GM23338 (cell line): Measurements from ENCODE around the gene MGAT5. TPM values are rescaled to one million over a fixed set of nuclear protein-coding genes. Genes with fewer than 3 reads are reported as not detected.

Experiments
- ATAC-seq: fragments of 200-7000 bp; cut with Tn5 transposase; 3 replicates; pipeline ENCODE4 v1.9.1; 2020
- DNase-seq: peaks from one replicate; pipeline ENCODE4 v3.0.0-alpha.2; 2015; ENCODE audit warnings: low spot score
- H2AFZ ChIP-seq: fragments of 200-600 bp; sonication (generic); 2 replicates; pipeline ENCODE4 v1.8.0; 2016; ENCODE audit warnings: antibody characterized with exemption, mild to moderate bottlenecking, moderate library complexity
- H3F3A ChIP-seq: fragments of 200-600 bp; sonication (generic); replicated peaks from 2 replicates; pipeline ENCODE4 v1.8.0; 2017; ENCODE audit warnings: antibody characterized with exemption, mixed run types, low read depth
- H3K27ac ChIP-seq: fragments of 200-600 bp; sonication (generic); 2 replicates; pipeline ENCODE4 v1.6.1; 2016; ENCODE audit warnings: low read depth
- H3K27me3 ChIP-seq: fragments of 200-600 bp; sonication (generic); 2 replicates; pipeline ENCODE4 v1.8.0; 2016; ENCODE audit warnings: mild to moderate bottlenecking, mixed run types, moderate library complexity; ENCODE audit not compliant: insufficient read depth
- H3K36me3 ChIP-seq: fragments of 200-600 bp; sonication (generic); 2 replicates; pipeline ENCODE4 v1.8.0; 2016; ENCODE audit warnings: mild to moderate bottlenecking; ENCODE audit not compliant: insufficient read depth
- H3K4me1 ChIP-seq: fragments of 200-600 bp; sonication (generic); 2 replicates; pipeline ENCODE4 v1.8.0; 2016; ENCODE audit warnings: mild to moderate bottlenecking, moderate library complexity; ENCODE audit not compliant: insufficient read depth
- H3K4me2 ChIP-seq: fragments of 200-600 bp; sonication (generic); 2 replicates; pipeline ENCODE4 v1.7.1; 2017; ENCODE audit warnings: mixed run types
- H3K4me3 ChIP-seq: fragments of 200-600 bp; sonication (generic); 2 replicates; pipeline ENCODE4 v1.6.1; 2016; ENCODE audit warnings: mixed run types
- H3K79me2 ChIP-seq: fragments of 200-600 bp; sonication (generic); replicated peaks from 2 replicates; pipeline ENCODE4 v1.8.0; 2017; ENCODE audit warnings: mild to moderate bottlenecking; ENCODE audit not compliant: insufficient read depth
- H3K9me2 ChIP-seq: fragments of 200-600 bp; sonication (generic); 2 replicates; pipeline ENCODE4 v1.8.0; 2017; ENCODE audit not compliant: insufficient read depth
- H4K20me1 ChIP-seq: fragments of 200-600 bp; sonication (generic); replicated peaks from 2 replicates; pipeline ENCODE4 v1.8.0; 2017; ENCODE audit warnings: mild to moderate bottlenecking; ENCODE audit not compliant: insufficient read depth
- H3K27ac Mint-ChIP-seq: 2 replicates; pipeline ENCODE4 v1.8.0; 2020; ENCODE audit warnings: inconsistent platforms, mild to moderate bottlenecking, moderate library complexity, mixed read lengths
- H3K27me3 Mint-ChIP-seq: 3 replicates; pipeline ENCODE4 v1.8.0; 2022; ENCODE audit warnings: low read depth, mild to moderate bottlenecking, moderate library complexity, mixed read lengths, inconsistent platforms; ENCODE audit not compliant: insufficient read depth, poor library complexity
- H3K36me3 Mint-ChIP-seq: 3 replicates; pipeline ENCODE4 v1.8.0; 2021; ENCODE audit warnings: low read depth, mild to moderate bottlenecking, inconsistent platforms, moderate library complexity, mixed read lengths
- H3K4me1 Mint-ChIP-seq: 3 replicates; pipeline ENCODE4 v1.8.0; 2020; ENCODE audit warnings: mild to moderate bottlenecking, inconsistent platforms, mixed read lengths
- H3K4me3 Mint-ChIP-seq: 3 replicates; pipeline ENCODE4 v1.8.0; 2021; ENCODE audit warnings: moderate library complexity, mild to moderate bottlenecking, inconsistent platforms, mixed read lengths
- H3K9me3 Mint-ChIP-seq: 3 replicates; pipeline ENCODE4 v1.8.0; 2020; ENCODE audit warnings: moderate library complexity, mild to moderate bottlenecking, inconsistent platforms, mixed read lengths
- CTCF ChIP-seq, 2 experiments: fragments of 200-600 bp in 1 of 2; sonication (generic) in 1 of 2; conservative IDR thresholded peaks; 2 replicates each; pipeline versions ENCODE4 v1.5.1 to v1.6.1; 2016 to 2017; ENCODE audit warnings: antibody characterized with exemption in 2 of 2, low read depth in 2 of 2, mild to moderate bottlenecking in 2 of 2, moderate library complexity in 1 of 2
- ETS1 ChIP-seq: IDR thresholded peaks from 2 replicates; pipeline ENCODE4 v1.6.1; 2016; ENCODE audit warnings: antibody characterized with exemption
- EZH2 ChIP-seq: fragments of 200-600 bp; sonication (generic); IDR thresholded peaks from one replicate; pipeline ENCODE4 v1.8.0; 2017; ENCODE audit warnings: antibody characterized with exemption, mild to moderate bottlenecking, low read depth; ENCODE audit not compliant: unreplicated experiment
- EZH2phosphoT487 ChIP-seq: fragments of 200-600 bp; sonication (generic); IDR thresholded peaks from one replicate; pipeline ENCODE4 v1.8.1; 2018; ENCODE audit warnings: antibody characterized with exemption; ENCODE audit not compliant: unreplicated experiment
- POLR2AphosphoS5 ChIP-seq: IDR thresholded peaks from 2 replicates; pipeline ENCODE4 v1.6.1; 2016; ENCODE audit warnings: antibody characterized with exemption, low read depth
- REST ChIP-seq: IDR thresholded peaks from one replicate; pipeline ENCODE4 v1.6.1; 2018; ENCODE audit warnings: antibody characterized with exemption; ENCODE audit not compliant: unreplicated experiment
- STAT1 ChIP-seq: IDR thresholded peaks from one replicate; pipeline ENCODE4 v1.6.1; 2016; ENCODE audit warnings: antibody characterized with exemption; ENCODE audit not compliant: unreplicated experiment
- ZNF114 ChIP-seq: fragments of 250-450 bp; sonication (Bioruptor Pico); IDR thresholded peaks from 2 replicates; pipeline ENCODE4 v1.5.0; 2020; ENCODE audit warnings: mild to moderate bottlenecking, moderate library complexity
- ZNF331 ChIP-seq: fragments of 250-450 bp; sonication (Bioruptor Pico); IDR thresholded peaks from 2 replicates; pipeline ENCODE4 v1.5.0; 2020; ENCODE audit warnings: low read depth, mild to moderate bottlenecking, moderate library complexity
- ZNF462 ChIP-seq: fragments of 250-450 bp; sonication (Bioruptor Pico); IDR thresholded peaks from 2 replicates; pipeline ENCODE4 v1.5.0; 2020; ENCODE audit warnings: mild to moderate bottlenecking, moderate library complexity
- polyA plus RNA-seq: library from polyadenylated mRNA; unstranded; fragments of >200 nt; fragmentation: Nextera tagmentation; extraction: Ambion mirVana; gene quantifications from 2 replicates; pipeline ENCODE4 v1.2.1, GENCODE V29; 2016
- total RNA-seq: library from RNA; depleted of rRNA; stranded (reverse); fragments of >200 nt; shearing (Covaris generic); gene quantifications from 2 replicates; pipeline ENCODE4 v1.2.3, GENCODE V29; 2014

Gene MGAT5
- total and polyA plus RNA-seq, 2 experiments from 2014 or later, result 4.6 to 27.6 TPM

GRCh38 chr2:134433469-134433868 is 179.6 kb downstream of the MGAT5 start (continued):
- TF ChIP-seq ZNF462 (CRISPR knock-in tag) (no peak), EZH2 (no peak), POLR2AphosphoS5 (no peak), REST (no peak), EZH2phosphoT487 (no peak)

- peaks cover 17% of the 10 kb centered on the region for H3K27me3 Mint-ChIP-seq
- H3K36me3 ChIP-seq, result no peaks in the 10 kb centered on the region
- H3K4me1 ChIP-seq, result peaks cover 10% of the 10 kb centered on the region
- no peak overlapping the region for H3K4me3 Mint-ChIP-seq
- H3K9me3 Mint-ChIP-seq, result no peaks in the 10 kb centered on the region
- no peak for ATAC-seq
- H4K20me1 ChIP-seq, result peaks cover 12% of the 10 kb centered on the region
- H3K27ac Mint-ChIP-seq, result no peak overlapping the region
- peaks cover 38% of the 10 kb centered on the region for H3K27me3 ChIP-seq
- TF ChIP-seq EZH2phosphoT487 (no peak), STAT1 (no peak), ETS1 (no peak), EZH2 (no peak), ZNF331 (no peak), ZNF114 (CRISPR knock-in tag) (no peak), POLR2AphosphoS5 (no peak), CTCF (conservative IDR thresholded peaks at IDR 0.05; ENCODE audit: low read depth in 2 of 2) (no peak)
- H3K4me1 Mint-ChIP-seq, result peaks cover 17% of the 10 kb centered on the region
- H3K4me2 ChIP-seq, result no peak overlapping the region
- H3K9me2 ChIP-seq, result no peaks in the 10 kb centered on the region
- H2AFZ ChIP-seq, result no peak overlapping the region
- no peaks in the 10 kb centered on the region for H3K79me2 ChIP-seq
- no peaks in the 10 kb centered on the region for H3F3A ChIP-seq
- H3K36me3 Mint-ChIP-seq, result peaks cover 2% of the 10 kb centered on the region; the same call in 2 of the 3 replicates
- no peak overlapping the region for H3K27ac ChIP-seq
- no peak overlapping the region for H3K4me3 ChIP-seq
- DNase-seq, result no peak
Measured at GRCh38 chr2:134433979-134434378, 180.1 kb downstream of the MGAT5 start.
